Esophagus (tissue), 2 donors: ENCODE measurements around the gene BAD. TPM values are rescaled to one million over a fixed set of nuclear protein-coding genes. Genes with fewer than 3 reads are reported as not detected.

Source experiments
- H3K27ac ChIP-seq, 2 donors: one replicate each; pipeline ENCODE4 v1.5.1; 2013; ENCODE audit warnings: low read depth in 2 of 2, mild to moderate bottlenecking in 2 of 2, inconsistent platforms in 1 of 2, low read length in 1 of 2, moderate library complexity in 1 of 2
- H3K27me3 ChIP-seq, 2 donors: one replicate each; pipeline ENCODE4 v1.6.1; 2013; ENCODE audit warnings: low read length in 2 of 2, control low read depth in 1 of 2, mild to moderate bottlenecking in 1 of 2; ENCODE audit not compliant: insufficient read depth in 2 of 2, control insufficient read depth in 1 of 2
- H3K36me3 ChIP-seq, 2 donors: one replicate each; pipeline ENCODE4 v1.6.1; 2013; ENCODE audit warnings: low read length in 1 of 2; ENCODE audit not compliant: control insufficient read depth in 2 of 2, insufficient read depth in 2 of 2
- H3K4me1 ChIP-seq, 2 donors: one replicate each; pipeline ENCODE4 v1.6.1; 2013; ENCODE audit warnings: low read length in 1 of 2; ENCODE audit not compliant: control insufficient read depth in 2 of 2, insufficient read depth in 2 of 2
- H3K4me3 ChIP-seq, 2 donors: one replicate each; pipeline ENCODE4 v1.5.1; 2013; ENCODE audit warnings: low read length in 2 of 2, mild to moderate bottlenecking in 2 of 2, low read depth in 1 of 2, moderate library complexity in 1 of 2
- H3K9me3 ChIP-seq, 2 donors: one replicate each; pipeline ENCODE4 v1.6.1; 2013; ENCODE audit warnings: mild to moderate bottlenecking in 2 of 2, low read depth in 1 of 2, low read length in 1 of 2, moderate library complexity in 1 of 2; ENCODE audit not compliant: control insufficient read depth in 2 of 2, insufficient read depth in 1 of 2
- WGBS, 2 donors: extraction: QIAGEN DNeasy Blood & Tissue Kit; methylation state at CpG; one replicate each; pipeline ENCODE4 v1.1.7; 2013; 5-methylcytosine and 5-hydroxymethylcytosine counted together
- polyA plus RNA-seq, 2 donors: library from polyadenylated mRNA; stranded (reverse); fragments of 200-250 nt; gene quantifications; one replicate each; pipeline ENCODE4 v1.2.3, GENCODE V29; 2013
- donor health status: healthy with polysubstance abuse.
- donor health status: Bipolar disorder and iron deficiency.

The BAD gene
- polyA plus RNA-seq, 2 donors = 57.4 to 64.8 TPM

GRCh38 chr11:64260147-64260708, 24.2 kb downstream of the BAD start:
- H3K4me1 ChIP-seq = no peaks in the 10 kb centered on the region
- no peaks in the 10 kb centered on the region for H3K27me3 ChIP-seq
- WGBS, 2 donors = 91 to 94% methylated on average over 6 of the region's 6 CpGs
- H3K27ac ChIP-seq = no peak overlapping the region
- no peaks in the 10 kb centered on the region for H3K9me3 ChIP-seq
- peaks cover 18 to 73% of the 10 kb centered on the region in 2 donors for H3K36me3 ChIP-seq
- no peak overlapping the region for H3K4me3 ChIP-seq

GRCh38 chr11:64259533-64260067, 24.9 kb downstream of the BAD start:
- Histone ChIP-seq H3K4me1 (no peaks in the 10 kb centered on the region), H3K27me3 (no peaks in the 10 kb centered on the region), H3K36me3 (peaks cover 18 to 75% of the 10 kb centered on the region in 2 donors), H3K9me3 (no peaks in the 10 kb centered on the region), H3K27ac (no peak overlapping the region), H3K4me3 (no peak overlapping the region)
- 79 to 81% methylated on average over 4 of the region's 4 CpGs for WGBS, 2 donors

GRCh38 chr11:64258946-64259532, 25.4 kb downstream of the BAD start:
- no peaks in the 10 kb centered on the region for H3K9me3 ChIP-seq
- H3K4me1 ChIP-seq = no peaks in the 10 kb centered on the region
- 91 to 93% methylated on average over 27 to 32 of the region's 32 CpGs for WGBS, 2 donors
- no peak overlapping the region for H3K4me3 ChIP-seq
- no peaks in the 10 kb centered on the region for H3K27me3 ChIP-seq
- H3K36me3 ChIP-seq = peaks cover 14 to 77% of the 10 kb centered on the region in 2 donors
- H3K27ac ChIP-seq = no peak overlapping the region

GRCh38 chr11:64258356-64258755, 26.1 kb downstream of the BAD start:
- no peaks in the 10 kb centered on the region for H3K9me3 ChIP-seq
- no peaks in the 10 kb centered on the region for H3K4me1 ChIP-seq
- H3K27me3 ChIP-seq = no peaks in the 10 kb centered on the region
- peaks cover 14 to 70% of the 10 kb centered on the region in 2 donors for H3K36me3 ChIP-seq
- H3K27ac ChIP-seq = no peak overlapping the region
- H3K4me3 ChIP-seq = no peak overlapping the region
- 89 to 91% methylated on average over 18 to 24 of the region's 24 CpGs for WGBS, 2 donors

GRCh38 chr11:64256300-64256699, 28.2 kb downstream of the BAD start:
- H3K4me3 ChIP-seq = no peak overlapping the region
- H3K36me3 ChIP-seq = peaks cover 14 to 50% of the 10 kb centered on the region in 2 donors
- no peak overlapping the region for H3K27ac ChIP-seq
- H3K4me1 ChIP-seq = peaks cover 0 to 8% of the 10 kb centered on the region in 2 donors
- no peaks in the 10 kb centered on the region for H3K27me3 ChIP-seq
- H3K9me3 ChIP-seq = no peaks in the 10 kb centered on the region
- WGBS, 2 donors = 80 to 81% methylated on average over 15 of the region's 15 CpGs

GRCh38 chr11:64255135-64256128, 29.0 kb downstream of the BAD start:
- WGBS, 2 donors = 89% methylated on average over 35 of the region's 35 CpGs
- no peak overlapping the region for H3K27ac ChIP-seq
- H3K36me3 ChIP-seq = peaks cover 11 to 47% of the 10 kb centered on the region in 2 donors
- H3K4me1 ChIP-seq = peaks cover 5 to 14% of the 10 kb centered on the region in 2 donors
- H3K27me3 ChIP-seq = no peaks in the 10 kb centered on the region
- no peak overlapping the region for H3K4me3 ChIP-seq
- H3K9me3 ChIP-seq = no peaks in the 10 kb centered on the region

GRCh38 chr11:64254326-64254725, 30.1 kb downstream of the BAD start:
- WGBS, 2 donors = 89 to 94% methylated on average over 7 of the region's 7 CpGs
- H3K4me1 ChIP-seq = peaks cover 6 to 14% of the 10 kb centered on the region in 2 donors
- no peak overlapping the region for H3K4me3 ChIP-seq
- H3K9me3 ChIP-seq = no peaks in the 10 kb centered on the region
- no peaks in the 10 kb centered on the region for H3K27me3 ChIP-seq
- H3K27ac ChIP-seq = no peak overlapping the region
- H3K36me3 ChIP-seq = peaks cover 8 to 36% of the 10 kb centered on the region in 2 donors

GRCh38 chr11:64253481-64253880, 31.0 kb downstream of the BAD start:
- Histone ChIP-seq H3K27me3 (no peaks in the 10 kb centered on the region), H3K4me1 (peaks cover 6 to 14% of the 10 kb centered on the region in 2 donors), H3K4me3 (no peak overlapping the region), H3K9me3 (no peaks in the 10 kb centered on the region), H3K36me3 (peaks cover 4 to 29% of the 10 kb centered on the region in 2 donors), H3K27ac (no peak overlapping the region)
- WGBS, 2 donors = 43 to 48% methylated on average over 5 of the region's 5 CpGs

GRCh38 chr11:64253043-64253442, 31.4 kb downstream of the BAD start:
- WGBS, 2 donors = 69 to 70% methylated on average over 8 of the region's 8 CpGs
- Histone ChIP-seq H3K4me3 (peak overlapping the region in 1 of 2 donors; percentile 85), H3K9me3 (no peaks in the 10 kb centered on the region), H3K4me1 (peaks cover 6 to 14% of the 10 kb centered on the region in 2 donors), H3K27me3 (no peaks in the 10 kb centered on the region), H3K36me3 (peaks cover 4 to 25% of the 10 kb centered on the region in 2 donors), H3K27ac (peak overlapping the region in 1 of 2 donors; percentile 45)
